Measurements from ENCODE around the gene PGF.
"Not testable (repeated sequence)": the region's sequence is repeated elsewhere in the genome, so short reads cannot be mapped to it uniquely, and the experiment has no call there.

PGF gene

DNA sequence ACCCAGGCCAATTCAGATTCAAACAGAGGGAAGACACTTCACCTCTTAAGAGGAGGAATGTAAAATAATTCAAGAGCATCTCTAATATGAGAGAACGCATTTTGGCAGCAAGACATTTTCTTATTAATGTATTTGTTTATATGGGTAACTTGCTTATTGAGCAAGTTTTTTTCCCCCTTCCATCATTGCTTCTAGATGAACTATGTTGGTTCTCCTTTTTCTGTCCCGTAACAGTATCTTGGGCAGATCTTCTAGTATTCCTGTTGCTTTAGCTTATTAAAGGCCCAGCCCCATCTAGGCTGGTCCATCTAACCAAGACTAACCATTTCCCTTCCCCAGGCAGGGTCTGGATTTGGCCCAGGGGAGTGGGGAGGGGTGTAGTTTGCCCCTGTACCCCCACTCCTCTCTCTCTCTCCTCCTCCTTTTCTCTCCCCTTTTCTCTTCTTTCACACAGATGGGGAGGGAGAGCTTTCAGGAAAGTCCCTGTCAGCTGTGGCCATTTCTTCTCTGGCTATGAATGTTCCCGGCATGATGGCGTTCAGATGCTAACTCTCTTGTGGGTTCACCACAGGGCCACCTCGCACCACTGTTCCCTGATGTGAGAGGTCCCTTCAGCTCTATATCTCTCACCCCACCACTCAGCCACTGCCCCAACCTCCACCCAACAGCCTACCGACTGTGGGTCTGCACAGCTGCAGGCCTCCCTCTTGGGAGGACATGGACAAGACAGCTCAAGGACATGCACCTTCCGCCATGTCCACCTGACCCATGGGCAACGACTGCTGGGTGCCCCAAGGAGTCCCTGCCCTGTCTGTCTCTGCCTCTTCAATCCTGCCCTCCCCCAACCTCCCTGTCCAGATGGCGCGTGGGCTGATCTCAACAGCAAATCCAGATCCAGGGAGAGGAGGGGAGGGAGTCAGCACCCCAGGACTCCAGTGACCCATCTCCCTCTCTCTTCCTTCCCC, 16.6 kb downstream of the PGF start:
- no peak for DNase-seq

DNA sequence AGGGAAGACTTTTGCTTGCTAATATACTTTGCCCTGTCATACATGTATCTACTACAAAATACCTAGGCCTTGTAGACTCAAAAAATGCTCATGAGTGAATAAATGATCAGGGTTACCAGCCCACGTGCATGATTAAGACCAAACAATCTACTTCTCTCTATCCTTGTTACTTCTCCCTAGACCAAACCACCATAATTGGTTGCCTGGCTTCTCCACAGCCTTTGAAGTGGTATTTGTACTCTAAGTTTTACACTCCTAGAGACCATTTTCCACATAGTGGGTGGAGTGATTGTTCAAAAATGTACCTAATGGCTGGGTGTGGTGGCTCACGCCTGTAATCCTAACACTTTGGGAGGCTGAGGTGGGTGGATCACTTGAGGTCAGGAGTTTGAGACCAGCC, 18.2 kb downstream of the PGF start:
- DNase-seq = no peak

DNA sequence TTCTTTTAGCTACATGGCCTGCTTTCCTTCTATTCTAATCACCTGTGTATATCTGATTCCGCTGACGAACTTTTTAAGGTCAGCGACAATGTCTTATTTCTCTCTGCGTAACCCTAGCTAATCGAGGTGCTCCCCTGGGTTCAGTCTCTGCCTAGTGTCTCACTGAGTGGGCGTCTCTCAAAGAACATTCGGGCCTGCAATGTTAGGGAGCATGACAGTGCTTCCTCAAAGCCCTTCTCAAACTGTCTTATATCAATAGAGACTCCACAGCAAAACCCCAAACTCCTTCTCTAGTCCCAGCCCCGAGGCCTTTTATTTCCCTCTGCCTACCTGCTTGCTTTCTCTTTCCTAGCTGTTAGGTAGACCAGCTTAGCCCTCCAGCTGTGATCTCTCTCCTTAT, 18.7 kb downstream of the PGF start:
- no peak for DNase-seq

DNA sequence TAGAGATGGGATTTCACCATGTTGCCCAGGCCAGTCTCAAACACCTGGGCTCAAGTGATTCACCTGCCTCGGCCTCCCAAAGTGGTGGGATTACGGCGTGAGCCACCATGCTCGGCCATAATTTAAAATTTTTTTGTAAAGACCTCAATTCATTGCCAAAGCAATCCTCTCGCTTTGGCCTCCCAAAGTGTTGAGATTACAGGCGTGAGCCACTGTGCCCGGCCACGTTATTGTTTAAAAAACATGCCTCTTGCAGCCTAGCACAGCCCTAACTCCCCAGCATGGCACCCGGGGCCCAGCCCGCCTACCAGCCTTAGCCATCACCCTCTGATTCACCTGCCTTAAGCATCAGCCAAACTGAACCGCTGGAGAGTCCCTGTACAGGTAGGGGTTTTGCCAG, 19.2 kb downstream of the PGF start:
- DNase-seq = no peak

DNA sequence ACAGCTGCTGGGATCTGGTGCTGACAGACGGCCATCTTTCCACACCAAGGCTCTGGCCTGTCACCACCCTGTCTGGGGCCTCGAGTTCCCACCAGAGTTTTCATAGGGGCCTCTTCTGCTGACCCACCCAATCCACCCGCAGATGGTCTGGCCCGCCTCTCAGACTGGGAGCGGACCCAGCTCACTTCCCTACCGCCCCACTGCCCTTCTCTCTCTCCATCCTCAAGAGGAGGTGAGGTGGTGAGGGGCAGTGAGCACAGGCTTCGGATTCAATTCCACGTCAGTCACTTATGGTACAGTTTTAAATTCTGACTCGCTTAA, 20.1 kb downstream of the PGF start:
- no peak for DNase-seq

DNA sequence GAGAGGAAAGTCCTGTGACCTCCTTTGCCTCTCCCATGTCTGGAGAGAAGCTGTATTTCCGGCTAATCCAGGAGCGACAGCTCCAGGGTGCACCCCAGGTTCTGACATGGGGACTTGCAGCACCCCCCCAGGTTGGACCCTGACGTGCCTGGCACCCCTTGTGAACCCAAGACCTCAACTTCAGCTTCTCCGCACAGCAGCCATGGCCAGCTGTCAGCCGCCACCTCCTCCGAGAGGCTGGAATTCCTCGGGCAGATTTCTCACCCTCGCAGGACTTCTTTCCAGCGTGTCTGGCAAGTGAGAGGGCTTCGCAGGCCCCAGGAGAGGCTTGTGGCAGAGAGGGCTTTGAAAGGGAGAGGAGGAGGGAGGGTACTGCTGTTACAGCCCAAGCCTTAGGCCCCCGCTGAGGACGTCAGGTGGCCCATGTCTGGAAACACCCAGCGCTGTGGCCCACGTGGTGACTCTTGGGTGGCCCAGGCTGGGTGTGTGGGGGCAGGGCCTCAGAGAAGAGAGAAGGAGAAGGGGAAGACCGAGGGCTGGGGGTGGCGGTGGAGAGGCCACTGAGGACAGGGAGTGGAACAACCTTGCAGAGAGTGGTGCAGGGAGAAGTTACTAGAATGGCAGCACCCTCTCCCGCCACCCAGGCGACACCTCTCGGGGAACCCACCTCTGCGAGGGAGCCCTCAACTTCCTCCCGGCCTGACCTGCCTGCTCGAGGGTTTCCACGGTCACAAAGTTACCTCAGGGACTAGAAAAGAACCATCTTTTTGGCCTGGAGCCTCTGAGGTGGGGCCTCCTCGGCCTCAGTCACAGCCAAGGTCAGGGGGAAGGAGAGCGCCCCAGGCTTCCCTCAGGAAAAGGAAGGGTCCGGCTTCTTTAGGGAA, 20.7 kb downstream of the PGF start:
- no peak for DNase-seq

DNA sequence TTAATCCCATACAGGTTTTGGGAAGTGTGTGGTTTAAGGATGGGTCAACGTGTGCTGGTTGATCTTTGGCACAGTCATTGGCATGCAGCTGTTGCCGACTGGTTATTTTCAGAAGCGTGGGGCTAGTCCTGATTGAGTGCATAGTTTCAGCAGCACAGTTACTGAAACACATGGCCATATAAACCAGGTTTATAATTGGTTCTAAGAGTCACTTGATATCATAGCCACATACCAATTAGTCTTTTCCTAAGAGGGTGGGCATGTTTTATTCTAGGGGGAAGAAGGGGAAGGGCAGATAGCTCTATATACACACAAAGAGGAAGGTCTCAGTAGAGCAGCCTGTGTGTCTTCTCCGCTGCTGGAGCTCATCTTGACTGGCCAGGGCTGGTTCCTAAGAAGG, 21.4 kb downstream of the PGF start:
- no peak for DNase-seq

DNA sequence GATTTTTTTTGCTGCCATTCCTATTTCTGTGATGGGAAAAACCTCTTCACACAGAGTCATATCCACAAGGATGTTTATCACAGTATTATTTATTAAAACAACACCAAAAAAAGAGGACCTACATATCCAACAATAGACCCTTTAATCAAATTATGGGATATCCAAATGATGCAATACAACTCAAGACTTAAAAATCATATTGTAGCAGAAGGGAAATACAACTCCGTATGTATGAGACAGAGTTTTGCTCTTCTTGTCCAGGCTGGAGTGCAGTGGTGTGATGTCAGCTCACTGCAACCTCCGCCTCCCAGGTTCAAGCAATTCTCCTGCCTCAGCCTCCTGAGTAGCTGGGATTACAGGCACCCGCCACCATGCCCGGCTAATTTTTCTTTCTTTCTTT, 22.5 kb downstream of the PGF start:
- DNase-seq = not testable (repeated sequence)

DNA sequence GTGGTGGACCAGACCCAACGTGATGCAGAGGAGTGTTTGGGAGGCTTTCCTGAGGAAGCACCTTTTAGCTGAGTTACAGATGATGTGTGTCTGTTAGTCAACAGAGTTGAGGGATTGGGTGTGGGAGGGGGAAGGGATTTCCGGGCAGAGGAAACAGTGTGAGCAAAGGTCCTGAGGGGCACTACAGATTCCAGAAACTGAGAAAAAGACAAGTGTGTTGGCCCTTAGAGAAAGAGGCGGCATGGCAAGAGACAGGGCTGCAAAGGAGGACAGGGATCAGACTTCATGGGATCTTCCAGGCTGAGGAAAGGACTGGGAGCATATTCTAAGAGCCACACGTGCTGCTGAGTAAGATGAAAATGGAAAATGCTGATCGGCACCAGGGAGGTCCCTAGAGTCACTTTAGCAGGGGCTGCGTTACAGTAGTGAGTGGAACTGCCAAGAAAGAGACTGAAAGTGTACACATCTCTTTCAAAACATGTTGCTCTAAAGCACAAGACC, 22.9 kb downstream of the PGF start:
- no peak for DNase-seq

DNA sequence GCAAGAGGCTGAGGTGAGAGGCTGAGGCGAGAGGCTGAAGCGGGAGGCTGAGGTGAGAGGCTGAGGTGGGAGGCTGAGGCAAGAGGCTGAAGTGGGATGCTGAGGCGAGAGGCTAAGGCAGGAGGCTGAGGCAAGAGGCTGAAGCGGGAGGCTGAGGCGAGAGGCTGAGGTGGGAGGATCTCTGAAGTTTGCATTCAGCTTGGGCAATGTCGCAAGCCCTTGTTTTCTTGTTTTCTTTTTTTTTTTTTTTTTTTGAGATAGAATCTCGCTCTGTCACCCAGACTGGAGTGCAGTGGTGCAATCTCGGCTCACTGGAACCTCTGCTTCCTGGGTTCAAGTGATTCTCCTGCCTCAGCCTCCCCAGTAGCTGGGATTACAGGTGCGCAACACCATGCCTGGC, 23.7 kb downstream of the PGF start:
- not testable (repeated sequence) for DNase-seq

DNA sequence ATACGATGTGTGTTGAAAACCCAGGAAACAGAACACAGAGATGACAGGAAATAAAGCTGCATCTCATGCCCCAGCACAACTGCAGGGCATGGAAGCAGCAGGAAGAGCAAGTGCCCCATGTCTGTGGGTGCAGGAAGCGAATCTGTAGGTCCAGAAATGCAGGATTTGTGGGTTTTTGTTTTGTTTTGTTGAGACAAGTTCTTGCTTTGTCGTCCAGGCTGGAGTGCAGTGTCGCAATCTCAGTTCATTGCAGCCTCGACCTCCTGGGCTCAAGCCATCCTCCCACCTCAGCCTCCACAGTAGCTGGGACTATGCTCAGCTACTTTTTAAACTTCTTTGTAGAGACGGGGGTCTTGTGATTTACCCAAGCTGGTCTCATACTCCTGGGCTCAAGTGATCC, 26.2 kb downstream of the PGF start:
- DNase-seq = no peak

DNA sequence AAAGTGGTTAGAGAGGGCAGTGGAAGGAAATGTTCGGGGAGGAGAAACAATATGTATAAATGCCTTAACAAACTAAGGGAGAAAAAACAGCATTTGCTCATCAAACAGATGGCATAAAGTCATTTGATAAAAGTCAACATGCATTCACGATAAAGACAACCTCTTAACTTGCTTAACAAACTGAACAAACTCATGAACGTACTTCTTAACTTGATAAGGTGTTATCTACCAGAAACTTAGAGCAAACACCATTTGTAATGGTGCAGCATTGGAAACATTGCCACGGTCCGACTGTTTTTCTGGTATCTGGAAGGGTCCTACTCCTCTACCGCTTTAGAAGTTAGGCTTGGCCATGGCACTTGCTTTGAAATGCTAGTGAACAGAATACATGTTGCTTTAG, 28.2 kb downstream of the PGF start:
- no peak for DNase-seq

DNA sequence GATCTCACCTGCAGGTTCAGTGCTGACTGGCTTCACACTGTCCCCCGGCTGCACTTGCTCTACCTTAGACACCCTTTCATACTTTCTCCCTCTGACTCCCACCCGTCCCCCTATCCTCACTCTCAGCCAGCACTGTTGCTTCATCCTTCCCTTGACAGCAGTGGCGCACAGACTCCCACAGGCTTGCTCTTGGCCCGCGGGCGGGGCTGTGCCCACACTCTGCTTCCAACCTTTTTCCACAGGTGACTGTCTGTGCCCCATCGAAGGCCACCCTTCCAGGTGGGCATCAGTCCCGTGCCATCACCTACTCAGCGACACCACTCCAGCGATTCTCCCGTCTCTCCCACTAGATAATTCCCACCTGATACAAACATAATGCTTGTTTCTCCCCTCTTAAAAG, 31.3 kb downstream of the PGF start:
- DNase-seq = no peak

DNA sequence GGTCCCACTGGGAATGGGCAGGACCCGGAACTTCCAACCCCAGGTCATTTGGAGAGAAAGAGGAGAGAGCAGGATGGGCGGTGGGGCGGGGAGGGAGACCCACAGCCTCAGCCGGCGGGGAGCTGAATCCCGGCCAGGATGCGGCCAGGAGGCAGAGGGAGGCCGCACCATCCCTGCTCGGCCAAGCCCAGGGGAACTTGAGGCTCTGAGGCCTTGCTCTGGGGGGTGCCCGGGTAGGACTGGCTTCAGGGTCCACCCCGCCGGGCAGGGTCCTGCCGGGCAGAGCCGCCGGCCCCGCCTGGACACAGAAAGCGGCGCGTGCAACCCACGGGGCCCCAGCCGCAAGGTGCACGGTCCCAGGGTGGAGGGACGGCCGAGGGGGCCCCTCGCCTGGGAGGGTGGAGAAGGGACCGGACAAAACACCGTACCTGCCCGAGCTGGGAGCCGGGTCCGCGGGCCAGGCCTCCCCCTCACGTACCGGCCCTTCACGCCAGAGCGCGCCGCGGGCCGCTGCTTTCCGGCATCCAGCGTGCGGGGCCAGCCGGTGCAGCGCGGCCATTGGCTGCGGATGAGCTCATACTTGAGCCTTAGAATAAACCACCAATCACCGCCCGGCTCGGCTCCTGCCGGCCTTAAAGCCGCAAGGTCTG, 32.5 kb downstream of the PGF start, which contains the start of gene RPS6KL1:
Gene RPS6KL1, minus strand, starts transcription at position 509 of the 650 bp plus-strand sequence. CDS start 1,719 bp downstream, outside the sequence.
- peak; percentile 72 for DNase-seq

DNA sequence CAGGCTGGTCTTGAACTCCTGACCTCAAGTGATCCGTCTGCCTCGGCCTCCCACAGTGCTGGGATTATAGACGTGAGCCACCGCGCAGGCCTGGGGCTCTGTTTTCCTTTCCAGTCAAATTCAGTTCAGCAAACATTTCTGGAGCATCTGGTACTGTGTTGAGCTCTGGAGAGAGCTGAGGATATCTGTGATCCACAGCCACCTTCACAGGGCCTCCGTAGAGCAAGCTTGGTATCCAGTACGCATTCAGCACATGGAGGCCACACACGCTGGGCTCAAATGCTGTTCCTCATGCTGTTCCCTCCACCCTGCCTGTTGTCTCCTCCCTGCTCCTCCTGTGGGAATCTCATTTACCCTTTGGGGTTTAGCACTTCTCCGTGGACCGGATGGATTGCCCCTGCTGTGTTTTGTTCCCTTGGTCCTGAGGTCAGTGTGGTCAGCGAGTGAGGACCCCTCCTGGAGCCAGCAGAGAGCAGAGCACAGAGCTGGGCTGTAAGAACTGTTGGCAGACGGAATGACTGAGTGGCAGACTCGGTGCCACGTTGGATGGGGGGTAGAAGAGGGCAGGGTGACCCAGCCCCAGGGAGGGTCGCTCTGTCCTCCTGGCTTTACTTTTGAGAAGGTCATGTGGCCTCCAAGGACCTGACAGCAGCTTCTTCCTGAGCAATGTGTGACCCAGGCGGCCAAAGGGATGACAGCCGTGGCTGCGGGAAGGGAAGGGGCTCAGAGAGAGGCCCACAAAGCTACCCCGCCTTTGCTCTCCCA, 33.2 kb downstream of the PGF start:
- DNase-seq = no peak

DNA sequence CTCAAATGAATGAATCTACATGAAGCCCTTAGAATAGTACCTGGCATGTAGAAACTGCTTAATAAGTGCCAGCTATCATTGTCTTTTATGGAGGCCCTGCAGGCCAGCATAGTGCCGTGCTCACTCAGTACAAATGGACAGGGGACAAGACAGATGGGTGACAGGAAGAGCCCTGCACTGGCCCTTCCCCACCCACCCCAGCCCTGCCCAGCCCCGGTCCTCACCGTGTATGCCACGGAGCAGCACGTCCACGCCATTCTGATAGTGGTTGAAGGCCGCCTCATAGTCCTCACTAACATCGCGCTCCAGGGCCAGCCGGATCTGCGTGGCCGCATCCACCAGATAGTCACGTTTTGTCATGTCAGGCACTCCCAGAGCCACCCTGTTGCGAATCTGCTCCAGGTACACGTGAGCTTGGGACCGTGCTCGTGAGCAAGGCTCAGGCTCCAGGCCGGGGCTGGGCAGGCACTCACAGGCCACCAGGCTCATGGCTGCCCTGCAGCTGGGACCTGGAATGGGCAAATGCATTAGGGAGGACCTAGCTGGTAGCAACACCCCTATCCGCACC, 34.3 kb downstream of the PGF start:
- no peak for DNase-seq

DNA sequence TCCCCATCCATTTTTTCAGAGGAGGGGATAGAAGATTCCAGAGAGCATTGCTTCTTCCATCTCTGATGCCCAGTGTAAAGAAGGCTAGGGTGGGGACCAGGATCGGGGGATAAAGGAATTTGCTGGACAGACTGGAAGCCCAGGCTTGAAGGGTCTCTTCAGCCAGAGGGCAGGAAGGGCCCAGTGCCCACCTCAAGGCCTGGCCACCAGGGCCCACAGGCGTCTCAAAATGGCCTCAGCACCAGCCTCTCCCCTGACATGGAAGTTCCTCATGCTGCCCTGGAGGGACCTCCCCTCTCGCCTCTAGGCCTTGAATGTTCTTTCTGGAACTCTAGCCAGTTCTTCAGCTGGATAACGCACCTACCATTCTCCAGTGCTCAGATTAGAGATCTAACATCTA, 35.1 kb downstream of the PGF start:
- no peak for DNase-seq

DNA sequence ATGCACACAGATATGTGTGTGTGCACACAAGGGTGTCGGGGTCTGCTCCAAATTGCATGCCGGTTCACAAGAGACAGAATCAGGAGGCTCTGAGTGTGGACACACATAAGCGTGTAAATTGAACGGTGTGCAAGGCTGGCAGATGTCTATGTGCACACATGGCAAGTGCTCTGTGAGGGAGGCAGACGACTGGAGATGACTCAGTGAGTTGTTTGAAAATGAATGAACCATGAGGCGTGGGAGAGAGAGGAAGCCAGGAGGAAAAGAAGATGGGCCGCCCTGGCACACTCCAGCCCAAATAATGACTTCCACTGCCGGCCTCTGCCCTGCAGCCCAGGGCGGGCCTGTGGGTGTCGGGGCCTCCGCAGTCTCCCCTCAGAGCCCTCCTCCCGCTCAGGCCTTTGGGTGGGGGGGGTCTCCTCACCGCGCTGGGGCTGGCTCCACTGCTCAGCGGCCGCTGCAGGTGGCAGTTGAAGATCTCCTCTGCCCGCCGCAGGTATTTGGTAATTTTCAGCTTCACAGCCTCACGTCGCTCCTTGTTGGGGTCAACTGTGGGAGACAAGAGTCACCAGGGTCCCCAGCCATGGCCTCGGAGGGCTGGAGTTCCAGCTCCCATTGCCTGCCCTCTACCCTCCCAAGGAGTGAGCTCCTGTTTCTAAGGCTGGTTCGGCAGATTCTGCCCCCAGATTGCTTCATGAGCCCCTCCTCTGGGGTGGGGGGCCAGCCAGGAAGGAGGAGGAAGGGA, 35.8 kb downstream of the PGF start:
- no peak for DNase-seq

DNA sequence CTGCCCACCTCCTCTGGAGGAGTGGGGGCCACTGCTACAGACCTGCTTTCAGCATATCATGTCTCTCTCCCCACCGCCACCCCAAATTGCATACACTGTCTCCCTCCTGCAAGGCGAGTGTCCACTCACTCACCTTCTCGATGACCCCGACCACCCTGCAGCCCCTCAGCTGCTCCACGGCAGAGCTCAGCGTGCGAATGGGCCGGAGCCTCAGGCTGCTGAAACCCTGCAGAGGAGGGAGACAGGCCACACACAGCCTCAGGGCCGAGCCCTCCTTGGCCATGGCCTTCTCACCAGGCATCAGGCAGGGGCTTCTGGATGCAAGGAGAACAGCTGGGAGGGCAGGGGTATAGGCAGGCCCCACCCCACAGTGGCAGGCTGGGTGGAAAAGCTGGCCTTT, 37.0 kb downstream of the PGF start:
- DNase-seq = no peak

DNA sequence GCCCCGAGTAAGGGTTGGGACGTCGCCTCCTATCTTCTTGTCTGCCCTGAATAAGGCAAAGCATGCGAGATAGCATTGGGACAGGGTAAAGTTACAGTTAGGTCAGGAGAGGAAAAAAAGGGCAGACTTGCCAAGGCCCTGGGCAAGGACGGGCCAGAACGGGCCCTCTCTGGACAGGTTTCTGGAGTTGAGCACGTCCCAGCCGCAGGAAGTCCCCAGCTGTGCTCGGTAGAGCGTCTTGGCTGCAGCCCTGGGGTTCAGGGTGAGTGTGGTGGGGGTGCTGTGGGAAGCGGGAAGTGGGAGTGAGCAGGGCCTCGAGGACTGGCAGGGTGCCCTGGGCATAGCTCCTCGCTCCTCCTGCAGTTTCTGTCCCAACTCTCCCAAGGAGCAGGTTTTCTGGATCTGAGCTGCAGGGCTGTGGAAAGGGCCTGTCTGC, 37.7 kb downstream of the PGF start:
- no peak for DNase-seq

DNA sequence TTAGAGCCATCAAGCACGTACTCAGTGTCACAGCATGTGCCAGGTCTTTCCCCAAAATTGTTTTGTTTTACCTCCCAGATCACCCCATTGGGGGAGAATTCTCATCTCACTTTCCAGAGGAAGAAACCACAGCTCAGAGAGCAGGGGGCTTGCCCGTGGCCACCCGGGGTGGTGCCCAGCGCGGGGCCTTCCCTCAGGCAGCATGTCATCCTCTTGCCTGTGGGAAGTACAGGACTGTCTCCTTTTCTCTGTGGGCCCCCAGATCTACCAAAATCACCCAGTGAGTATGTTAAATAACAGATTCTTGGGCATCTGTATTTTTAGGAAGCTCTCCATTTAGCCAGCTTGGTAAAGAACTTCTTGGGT, 38.2 kb downstream of the PGF start:
- no peak for DNase-seq

Measured in CD4-positive, alpha-beta T cell treated with Interleukin-12 subunit alpha and Interleukin-12 subunit beta, for 1 hour (primary cell).